Uterus (tissue), 4 donors: ENCODE data around the gene TBC1D2B. TPM values are rescaled to one million over a fixed set of nuclear protein-coding genes. Genes with fewer than 3 reads are reported as not detected.
A peak's percentile ranks its signal among the peaks of the same experiment; 100 is the strongest.
"Not testable (repeated sequence)": the region's sequence is repeated elsewhere in the genome, so short reads cannot be mapped to it uniquely, and the experiment has no call there.

Experiments
- DNase-seq, 2 donors: peaks; one replicate each; pipeline ENCODE4 v3.0.0-alpha.2; 2019 to 2020
- H3K27ac ChIP-seq, 2 donors: fragments of 200-600 bp; sonication (generic); 1 replicate in 1 of 2; 2 replicates in 1 of 2; pipeline ENCODE4 v1.5.1; 2016 to 2018
- H3K27me3 ChIP-seq, 2 donors: fragments of 200-600 bp; sonication (generic); one replicate each; pipeline ENCODE4 v1.5.1; 2018 to 2019; ENCODE audit warnings: control low read depth in 1 of 2
- H3K36me3 ChIP-seq, 2 donors: fragments of 200-600 bp; sonication (generic); one replicate each; pipeline ENCODE4 v1.5.1; 2019; ENCODE audit warnings: control low read depth in 1 of 2
- H3K4me1 ChIP-seq, 2 donors: fragments of 200-600 bp; sonication (generic); one replicate each; pipeline ENCODE4 v1.5.1; 2018 to 2019; ENCODE audit warnings: control low read depth in 1 of 2
- H3K4me3 ChIP-seq, 2 donors: fragments of 200-600 bp; sonication (generic); 1 replicate in 1 of 2; 2 replicates in 1 of 2; pipeline ENCODE4 v1.5.1; 2018 to 2019; ENCODE audit warnings: mild to moderate bottlenecking in 1 of 2
- H3K9me3 ChIP-seq, 2 donors: fragments of 200-600 bp; sonication (generic); one replicate each; pipeline ENCODE4 v1.5.1; 2019; ENCODE audit warnings: control low read depth in 1 of 2
- CTCF ChIP-seq, 4 experiments: fragments of 200-600 bp in 2 of 4; fragments of 450-650 bp in 2 of 4; sonication (generic) in 2 of 4; IDR thresholded peaks; one replicate each; pipeline ENCODE4 v1.5.1; 2016 to 2019; ENCODE audit warnings: antibody characterized with exemption in 4 of 4, mild to moderate bottlenecking in 2 of 4, moderate library complexity in 1 of 4
- POLR2A ChIP-seq, 2 donors: fragments of 450-650 bp; IDR thresholded peaks; one replicate each; pipeline ENCODE4 v1.6.1; 2016; ENCODE audit warnings: antibody characterized with exemption in 2 of 2, mild to moderate bottlenecking in 1 of 2, moderate library complexity in 1 of 2
- intact Hi-C: fragments of 100-400 bp; cut with DNase I; formaldehyde crosslinking; loops from one replicate; pipeline ENCODE4 v1.15.1; 2023; ENCODE audit warnings: low total_unique reads
- total RNA-seq, 4 donors: library from RNA; depleted of rRNA in 3 of 4; stranded (reverse); fragments of >200 nt in 3 of 4; gene quantifications; one replicate each; pipeline versions ENCODE4 v1.1.0 to v1.2.4, GENCODE V29; 2014 to 2023
- donor health status: DM: yes; HTN: yes; CAD: no.

TBC1D2B gene
- total RNA-seq, 4 donors from 2014 or later: 27.7 to 89.0 (median 57.9) TPM

DNA sequence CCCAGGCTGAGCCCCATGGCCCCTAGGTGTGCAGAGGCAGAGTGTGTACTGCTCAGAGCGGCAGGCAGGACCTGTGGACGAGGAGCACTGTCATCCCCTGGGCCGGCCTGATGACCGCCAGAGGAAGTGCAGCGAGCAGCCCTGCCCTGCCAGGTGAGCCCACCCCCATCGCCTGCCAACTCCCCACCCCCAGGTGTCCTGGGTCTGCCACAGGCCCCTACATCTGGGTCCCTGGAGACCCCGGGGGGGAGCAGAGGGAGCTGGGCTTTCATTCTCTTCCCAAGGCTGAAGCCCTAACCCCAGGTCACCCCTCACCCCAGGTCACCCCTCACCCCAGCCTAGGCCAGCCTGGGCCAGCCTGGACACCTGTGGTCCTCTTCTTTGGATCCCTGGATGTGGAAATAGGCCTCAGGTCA lies 93.1 kb downstream of the TBC1D2B start:
- Histone ChIP-seq H3K36me3 (no peaks in the 10 kb centered on the region), H3K27ac (no peak overlapping the region), H3K27me3 (no peaks in the 10 kb centered on the region), H3K9me3 (no peaks in the 10 kb centered on the region), H3K4me1 (no peaks in the 10 kb centered on the region), H3K4me3 (no peak overlapping the region)
- intact Hi-C loops: no loop called here
- TF ChIP-seq CTCF (IDR thresholded peaks at IDR 0.05) (no peak), POLR2A (IDR thresholded peaks at IDR 0.05) (no peak)
- no peak for DNase-seq

DNA sequence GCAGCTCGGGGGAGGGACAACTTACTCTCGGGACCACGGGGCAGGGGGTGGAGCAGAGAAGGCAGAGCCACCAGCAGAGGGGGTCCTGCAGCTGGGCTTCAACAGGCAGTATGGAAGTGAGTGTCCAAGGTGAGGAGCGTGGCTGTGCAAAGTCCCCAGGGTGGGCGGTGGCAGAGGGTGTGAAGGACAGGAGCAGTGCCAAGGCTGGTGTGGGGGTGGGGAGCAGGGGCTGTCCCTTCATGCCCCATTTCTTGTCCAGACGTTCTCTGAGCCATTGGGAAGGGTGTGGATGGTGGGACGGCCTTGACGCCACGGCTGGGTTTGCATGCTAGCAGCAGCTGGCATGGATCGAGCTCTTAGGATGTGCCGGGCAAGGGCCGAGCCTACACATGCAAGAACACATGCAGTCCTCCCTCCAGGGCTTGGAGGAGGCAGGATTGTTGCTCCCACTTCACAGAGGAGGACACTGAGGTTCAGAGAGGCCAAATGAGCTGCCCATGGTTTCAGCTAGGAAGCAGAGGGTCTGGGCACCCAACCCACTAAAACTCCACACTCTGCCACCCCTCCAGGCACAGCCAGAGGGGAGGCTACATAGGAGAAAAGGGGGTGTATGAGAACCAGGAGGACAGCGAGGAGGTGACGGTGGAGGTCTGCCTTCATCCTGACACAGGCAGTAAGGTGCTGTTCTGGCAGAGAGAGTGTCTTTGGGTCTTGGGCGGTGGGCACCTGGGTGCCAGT lies 93.6 kb downstream of the TBC1D2B start:
- H3K27ac ChIP-seq: no peak overlapping the region
- intact Hi-C loops: no loop called here
- no peaks in the 10 kb centered on the region for H3K9me3 ChIP-seq
- DNase-seq: peak; percentile 19 to 22
- H3K4me3 ChIP-seq: no peak overlapping the region
- H3K27me3 ChIP-seq: no peaks in the 10 kb centered on the region
- no peaks in the 10 kb centered on the region for H3K36me3 ChIP-seq
- no peak for TF ChIP-seq POLR2A (IDR thresholded peaks at IDR 0.05)
- peak in 1 of 4 experiments; percentile 11 for TF ChIP-seq CTCF (IDR thresholded peaks at IDR 0.05)
- no peaks in the 10 kb centered on the region for H3K4me1 ChIP-seq

DNA sequence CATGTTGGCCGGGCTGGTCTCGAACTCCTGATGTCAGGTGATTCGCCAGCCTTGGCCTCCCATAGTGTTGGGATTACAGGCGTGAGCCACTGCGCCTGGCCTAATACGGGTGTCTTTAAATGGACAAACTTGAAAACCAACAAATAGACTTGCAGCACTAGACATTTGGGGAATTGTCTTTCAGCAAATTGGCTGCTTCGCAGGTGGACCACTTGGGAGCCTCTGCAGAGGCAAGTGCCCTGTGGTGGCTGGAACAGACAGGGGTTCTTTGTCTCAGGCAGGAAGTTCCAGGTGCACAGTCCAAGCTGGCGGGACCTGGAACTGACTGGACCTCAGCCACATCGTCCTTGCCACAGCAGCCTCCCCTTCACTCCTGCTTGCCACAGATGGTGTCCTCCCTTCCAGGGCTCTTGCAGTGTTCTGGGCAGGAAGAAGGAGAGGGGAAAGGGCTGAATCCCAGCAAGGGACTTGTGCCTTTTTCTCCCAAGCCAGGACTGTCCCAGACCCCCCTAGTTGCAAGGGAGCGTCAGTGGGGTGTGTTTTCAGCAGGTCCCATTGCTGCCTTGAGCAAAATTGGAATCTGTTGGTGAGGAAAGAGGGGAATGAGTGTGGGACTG lies 94.3 kb downstream of the TBC1D2B start:
- intact Hi-C loops: no loop called here
- no peak for DNase-seq
- Histone ChIP-seq H3K27me3 (no peaks in the 10 kb centered on the region), H3K4me1 (no peaks in the 10 kb centered on the region), H3K9me3 (no peaks in the 10 kb centered on the region), H3K27ac (no peak overlapping the region), H3K36me3 (no peaks in the 10 kb centered on the region), H3K4me3 (no peak overlapping the region)
- no peak for TF ChIP-seq POLR2A (IDR thresholded peaks at IDR 0.05)
- TF ChIP-seq CTCF (IDR thresholded peaks at IDR 0.05): no peak

GRCh38 chr15:77982127-77982490 lies 95.4 kb downstream of the TBC1D2B start:
- no peak overlapping the region for H3K4me3 ChIP-seq
- no peaks in the 10 kb centered on the region for H3K36me3 ChIP-seq
- no peak for DNase-seq
- H3K27ac ChIP-seq: no peak overlapping the region
- no peaks in the 10 kb centered on the region for H3K27me3 ChIP-seq
- intact Hi-C loops: no loop called here
- TF ChIP-seq CTCF (IDR thresholded peaks at IDR 0.05) (no peak), POLR2A (IDR thresholded peaks at IDR 0.05) (no peak)
- no peaks in the 10 kb centered on the region for H3K4me1 ChIP-seq
- no peaks in the 10 kb centered on the region for H3K9me3 ChIP-seq

DNA sequence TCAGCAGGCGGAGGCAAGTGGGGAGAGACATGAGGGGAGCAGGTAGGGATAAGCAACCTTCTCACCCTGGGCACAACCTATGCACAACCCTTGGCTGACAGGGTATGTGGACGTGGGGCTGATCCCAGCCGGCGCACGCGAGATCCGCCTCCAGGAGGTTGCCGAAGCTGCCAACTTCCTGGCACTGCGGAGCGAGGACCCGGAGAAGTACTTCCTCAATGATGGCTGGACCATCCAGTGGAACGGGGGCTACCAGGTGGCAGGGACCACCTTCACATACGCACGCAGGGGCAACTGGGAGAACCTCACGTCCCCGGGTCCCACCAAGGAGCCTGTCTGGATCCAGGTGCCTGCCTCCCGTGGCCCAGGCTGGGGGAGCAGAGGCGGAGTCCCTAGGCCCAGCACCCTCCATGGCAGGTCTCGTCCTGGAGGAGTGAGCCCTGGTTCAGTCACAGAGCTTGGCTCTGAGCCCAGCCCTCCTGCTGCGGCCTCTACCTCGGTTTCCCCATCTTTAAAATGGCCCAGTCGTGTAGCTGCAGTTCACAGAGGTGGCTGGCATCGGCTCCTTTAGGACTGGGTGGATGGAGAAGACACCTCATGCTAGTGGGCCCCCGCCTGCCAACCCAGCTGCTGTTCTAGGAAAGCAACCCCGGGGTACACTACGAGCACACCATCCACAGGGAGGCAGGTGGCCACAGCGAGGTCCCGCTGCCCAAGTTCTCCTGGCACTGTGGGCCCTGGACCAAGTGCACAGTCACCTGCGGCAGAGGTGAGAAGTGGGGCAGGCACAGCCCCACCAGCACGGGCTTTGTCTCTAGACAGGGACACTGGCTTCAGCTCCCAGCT lies 96.0 kb downstream of the TBC1D2B start:
- Histone ChIP-seq H3K36me3 (no peaks in the 10 kb centered on the region), H3K4me3 (no peak overlapping the region), H3K27ac (no peak overlapping the region), H3K9me3 (no peaks in the 10 kb centered on the region), H3K4me1 (no peaks in the 10 kb centered on the region), H3K27me3 (no peaks in the 10 kb centered on the region)
- no peak for TF ChIP-seq CTCF (IDR thresholded peaks at IDR 0.05)
- no peak for TF ChIP-seq POLR2A (IDR thresholded peaks at IDR 0.05)
- no peak for DNase-seq
- intact Hi-C loops: no loop called here

GRCh38 chr15:77980674-77981073 lies 96.8 kb downstream of the TBC1D2B start:
- H3K27me3 ChIP-seq, H3K36me3 ChIP-seq, DNase-seq, H3K4me1 ChIP-seq, H3K4me3 ChIP-seq, H3K9me3 ChIP-seq, intact Hi-C loops, H3K27ac ChIP-seq: not testable (repeated sequence)
